Endothelial cell (in vitro differentiated cells): Measurements from ENCODE around the gene AKAP13. TPM values are rescaled to one million over a fixed set of nuclear protein-coding genes. Genes with fewer than 3 reads are reported as not detected.

Source experiments
- DNase-seq: peaks from one replicate; pipeline ENCODE4 v3.0.0; 2021; ENCODE audit warnings: low spot score
- H3K27ac Mint-ChIP-seq: one replicate; pipeline ENCODE4 v1.8.0; 2021; ENCODE audit warnings: mixed read lengths, inconsistent platforms; ENCODE audit not compliant: unreplicated experiment
- H3K27me3 Mint-ChIP-seq: one replicate; pipeline ENCODE4 v1.8.0; 2021; ENCODE audit warnings: mild to moderate bottlenecking, moderate library complexity, mixed read lengths, inconsistent platforms; ENCODE audit not compliant: unreplicated experiment
- H3K36me3 Mint-ChIP-seq: one replicate; pipeline ENCODE4 v1.8.0; 2021; ENCODE audit warnings: mild to moderate bottlenecking, low read depth, mixed read lengths, inconsistent platforms; ENCODE audit not compliant: unreplicated experiment
- H3K4me1 Mint-ChIP-seq: one replicate; pipeline ENCODE4 v1.8.0; 2021; ENCODE audit warnings: mild to moderate bottlenecking, mixed read lengths, inconsistent platforms; ENCODE audit not compliant: unreplicated experiment
- H3K4me3 Mint-ChIP-seq: one replicate; pipeline ENCODE4 v1.8.0; 2021; ENCODE audit warnings: mild to moderate bottlenecking, mixed read lengths, inconsistent platforms; ENCODE audit not compliant: unreplicated experiment
- H3K9me3 Mint-ChIP-seq: one replicate; pipeline ENCODE4 v1.8.0; 2021; ENCODE audit warnings: mixed read lengths, inconsistent platforms; ENCODE audit not compliant: unreplicated experiment
- total RNA-seq: library from RNA; stranded (reverse); fragmentation: NEBNext Ultra II Directional; extraction: Animal tissue kit (Norgen Biotek cat#: 25700); gene quantifications from one replicate; pipeline ENCODE4 v1.2.1, GENCODE V29; 2021; ENCODE audit not compliant: unreplicated experiment
- TF ChIP-seq, protein P1 (sequence below): fragments of 200-600 bp; sonication (generic); IDR thresholded peaks from one replicate; pipeline ENCODE4 v1.5.0; 2021; ENCODE audit warnings: antibody characterized with exemption; ENCODE audit not compliant: unreplicated experiment

AKAP13 gene
- total RNA-seq, 1 donor from 2014 or later = 249 TPM

DNA sequence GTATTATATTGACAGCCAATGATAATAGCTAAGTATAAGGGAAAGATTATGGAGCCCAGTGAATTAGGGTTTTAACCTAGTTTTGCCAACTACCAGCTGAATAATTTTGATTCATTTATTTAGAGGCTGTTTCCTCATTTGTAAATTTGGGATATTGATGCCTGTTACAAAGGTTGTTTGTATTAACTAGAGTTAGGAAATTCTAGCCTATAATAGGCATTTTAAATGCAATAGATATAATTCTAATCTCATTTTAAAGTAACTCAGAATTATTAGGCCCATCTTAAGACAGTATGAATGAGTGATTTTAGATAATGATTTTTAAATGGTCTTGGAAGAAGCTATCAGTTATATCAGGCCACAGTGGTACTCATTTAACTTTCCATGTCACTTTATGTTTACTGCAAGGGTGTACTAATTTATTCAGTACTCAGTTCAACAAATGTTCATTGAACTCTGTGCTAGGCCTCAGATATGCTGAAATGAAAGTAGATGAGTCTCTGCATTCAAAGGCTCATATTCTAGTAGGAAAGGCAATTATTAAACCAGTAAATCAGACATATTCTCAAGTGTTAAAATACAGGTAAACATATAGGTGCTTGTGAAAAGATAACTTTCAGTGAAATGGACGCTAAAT, 213.5 kb downstream of the AKAP13 start:
- H3K4me3 Mint-ChIP-seq = no peak overlapping the region

DNA sequence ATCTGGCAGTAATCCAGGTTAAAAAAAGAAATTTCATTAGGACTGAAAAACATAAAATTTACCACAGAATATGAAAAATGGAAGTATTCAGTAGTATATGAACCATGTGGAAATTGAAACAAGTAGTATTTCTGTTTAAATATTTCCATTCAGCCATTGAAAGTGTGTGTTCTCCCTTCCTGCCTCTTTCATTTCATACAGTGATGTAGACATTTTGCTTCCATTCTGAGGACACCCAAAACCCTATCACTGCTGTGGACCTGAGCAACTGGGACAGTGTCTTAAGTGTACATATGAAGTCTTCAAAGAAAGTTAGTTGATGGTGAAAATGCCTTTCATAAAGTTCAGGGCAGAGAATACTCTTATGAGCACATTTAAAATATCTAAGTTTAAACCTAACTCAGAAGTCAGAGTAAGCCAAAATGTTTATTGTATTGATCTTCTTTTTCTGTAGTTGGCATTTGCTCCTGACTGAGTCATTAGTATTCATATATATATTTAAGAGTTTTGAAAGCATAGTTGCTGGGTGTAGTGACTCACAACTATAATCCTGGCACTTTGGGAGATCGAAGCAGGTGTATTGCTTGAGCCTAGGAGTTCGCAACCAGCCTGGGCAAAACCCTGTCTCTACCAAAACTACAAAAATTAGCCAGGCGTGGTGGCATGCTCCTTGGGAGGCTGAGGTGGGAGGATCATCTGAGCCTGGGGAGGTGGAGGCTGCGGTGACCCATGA, 215.6 kb downstream of the AKAP13 start:
- Mint-ChIP-seq H3K36me3 (peaks cover 5% of the 10 kb centered on the region), H3K4me3 (no peak overlapping the region), H3K27ac (no peak overlapping the region), H3K9me3 (no peaks in the 10 kb centered on the region), H3K4me1 (peaks cover 47% of the 10 kb centered on the region), H3K27me3 (peaks cover 7% of the 10 kb centered on the region)
- DNase-seq = no peak
- TF ChIP-seq, protein P1, sequence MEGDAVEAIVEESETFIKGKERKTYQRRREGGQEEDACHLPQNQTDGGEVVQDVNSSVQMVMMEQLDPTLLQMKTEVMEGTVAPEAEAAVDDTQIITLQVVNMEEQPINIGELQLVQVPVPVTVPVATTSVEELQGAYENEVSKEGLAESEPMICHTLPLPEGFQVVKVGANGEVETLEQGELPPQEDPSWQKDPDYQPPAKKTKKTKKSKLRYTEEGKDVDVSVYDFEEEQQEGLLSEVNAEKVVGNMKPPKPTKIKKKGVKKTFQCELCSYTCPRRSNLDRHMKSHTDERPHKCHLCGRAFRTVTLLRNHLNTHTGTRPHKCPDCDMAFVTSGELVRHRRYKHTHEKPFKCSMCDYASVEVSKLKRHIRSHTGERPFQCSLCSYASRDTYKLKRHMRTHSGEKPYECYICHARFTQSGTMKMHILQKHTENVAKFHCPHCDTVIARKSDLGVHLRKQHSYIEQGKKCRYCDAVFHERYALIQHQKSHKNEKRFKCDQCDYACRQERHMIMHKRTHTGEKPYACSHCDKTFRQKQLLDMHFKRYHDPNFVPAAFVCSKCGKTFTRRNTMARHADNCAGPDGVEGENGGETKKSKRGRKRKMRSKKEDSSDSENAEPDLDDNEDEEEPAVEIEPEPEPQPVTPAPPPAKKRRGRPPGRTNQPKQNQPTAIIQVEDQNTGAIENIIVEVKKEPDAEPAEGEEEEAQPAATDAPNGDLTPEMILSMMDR = no peak

More for the DNA sequence above, 213.5 kb downstream of the AKAP13 start:
- Mint-ChIP-seq H3K4me1 (peaks cover 37% of the 10 kb centered on the region), H3K9me3 (no peaks in the 10 kb centered on the region), H3K27ac (no peak overlapping the region), H3K36me3 (peaks cover 8% of the 10 kb centered on the region), H3K27me3 (peaks cover 4% of the 10 kb centered on the region)
- no peak for DNase-seq
- TF ChIP-seq, protein P1 = no peak

DNA sequence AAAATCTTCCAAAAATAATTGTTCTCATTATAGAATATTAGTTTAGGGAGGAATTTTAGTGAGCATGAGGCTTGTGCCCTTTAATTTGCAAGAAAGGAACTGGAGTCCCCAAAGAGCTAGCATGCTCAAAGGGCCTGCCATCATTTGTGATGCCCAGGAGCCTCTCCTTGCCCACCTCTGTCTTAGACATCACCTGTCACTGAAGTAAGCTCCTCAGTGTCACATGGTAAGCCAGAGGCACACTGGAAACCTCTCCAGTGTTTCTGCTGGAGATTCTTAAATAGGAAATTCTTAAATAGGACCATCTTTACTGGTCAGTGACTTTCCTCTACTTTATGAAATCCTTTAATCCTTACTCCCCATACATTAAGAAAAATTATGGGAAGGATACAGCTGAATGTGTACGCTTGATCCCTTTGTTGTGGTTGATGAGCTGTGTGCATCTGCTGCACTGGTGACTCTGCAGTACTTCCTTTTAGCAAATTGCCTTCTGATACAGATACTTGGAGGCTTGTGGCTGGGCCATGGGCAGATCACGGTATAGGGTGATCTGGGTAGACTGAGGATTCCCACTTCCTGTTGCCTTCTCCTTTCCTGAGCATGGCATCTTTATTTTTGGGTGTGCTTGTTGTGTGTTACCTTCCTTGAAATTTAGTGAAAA, 216.9 kb downstream of the AKAP13 start:
- TF ChIP-seq, protein P1 = no peak
- Mint-ChIP-seq H3K4me3 (no peak overlapping the region), H3K9me3 (no peaks in the 10 kb centered on the region), H3K36me3 (peaks cover 5% of the 10 kb centered on the region), H3K27me3 (peaks cover 7% of the 10 kb centered on the region), H3K27ac (peak overlapping the region; percentile 94), H3K4me1 (peaks cover 49% of the 10 kb centered on the region)
- no peak for DNase-seq

DNA sequence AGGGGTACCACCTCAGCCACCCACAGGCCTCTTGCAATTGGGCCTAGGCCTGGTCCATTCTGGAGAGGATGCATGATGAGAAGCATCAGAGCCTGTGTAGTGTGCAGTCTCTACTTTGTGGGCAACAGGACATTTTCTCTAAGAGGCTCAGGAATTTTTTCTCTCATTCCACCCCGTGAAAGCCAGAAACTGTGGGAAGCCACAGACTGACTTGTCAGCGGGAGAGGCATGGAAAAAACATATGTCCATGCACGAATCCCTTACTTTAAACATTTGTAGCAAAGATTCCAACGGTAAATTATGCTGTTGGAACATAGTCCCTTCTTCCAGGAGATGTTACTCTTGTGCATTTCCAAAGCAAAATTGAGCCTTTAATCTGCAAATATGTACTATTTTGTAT, 217.8 kb downstream of the AKAP13 start:
- TF ChIP-seq, protein P1 = no peak
- no peaks in the 10 kb centered on the region for H3K9me3 Mint-ChIP-seq
- H3K4me1 Mint-ChIP-seq = peaks cover 46% of the 10 kb centered on the region
- H3K36me3 Mint-ChIP-seq = peaks cover 5% of the 10 kb centered on the region
- no peak for DNase-seq
- no peak overlapping the region for H3K4me3 Mint-ChIP-seq
- peaks cover 7% of the 10 kb centered on the region for H3K27me3 Mint-ChIP-seq
- H3K27ac Mint-ChIP-seq = peak overlapping the region; percentile 94
